ENCODE data around the gene ADAM33.

DNA sequence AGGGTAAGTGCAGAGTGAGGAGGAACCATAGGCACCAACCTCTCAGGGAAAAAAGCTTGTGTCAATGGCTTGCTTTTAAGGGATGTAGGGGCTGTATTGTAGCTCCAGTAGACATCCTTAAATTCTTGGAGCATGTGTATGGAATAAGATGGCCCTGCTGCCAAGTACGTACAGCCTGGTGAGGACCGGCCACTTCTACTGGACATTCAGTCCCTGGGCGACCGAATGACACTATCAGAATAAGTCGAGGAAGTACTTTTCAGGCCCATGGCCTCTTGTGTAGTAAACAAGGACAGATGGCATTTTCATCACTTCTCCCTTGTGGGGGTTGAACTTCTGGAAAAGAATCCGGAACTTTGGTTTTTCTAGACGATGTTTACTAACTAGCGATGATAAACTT, 51.4 kb downstream of the ADAM33 start:
- TF ChIP-seq CTCF (IDR thresholded peaks at IDR 0.05): no peak
- no peak for TF ChIP-seq POLR2A (IDR thresholded peaks at IDR 0.05)
- TF ChIP-seq EP300 (IDR thresholded peaks at IDR 0.05; ENCODE audit: low read depth): no peak

Measured in transverse colon (tissue), 3 donors.